GM10266 (cell line): Measurements from ENCODE around the gene TCTN1.
"Not testable (repeated sequence)": the region's sequence is repeated elsewhere in the genome, so short reads cannot be mapped to it uniquely, and the experiment has no call there.

Experiments
- DNase-seq: peaks from one replicate; pipeline ENCODE4 v3.0.0; 2012; ENCODE audit errors: extremely low spot score
- CTCF ChIP-seq: IDR thresholded peaks from 2 replicates; pipeline ENCODE4 v1.5.1; 2012; ENCODE audit warnings: mild to moderate bottlenecking, low read depth; ENCODE audit not compliant: control insufficient read depth, insufficient read depth; ENCODE audit errors: missing control alignments

TCTN1 gene

GRCh38 chr12:110613771-110614684 lies at the start of gene TCTN1:
TSS of gene TCTN1 (plus strand) at chr12:110614129. CDS start at chr12:110614183, 54 bp downstream.
- peak; percentile 91 for DNase-seq
- TF ChIP-seq CTCF, result no peak

DNA sequence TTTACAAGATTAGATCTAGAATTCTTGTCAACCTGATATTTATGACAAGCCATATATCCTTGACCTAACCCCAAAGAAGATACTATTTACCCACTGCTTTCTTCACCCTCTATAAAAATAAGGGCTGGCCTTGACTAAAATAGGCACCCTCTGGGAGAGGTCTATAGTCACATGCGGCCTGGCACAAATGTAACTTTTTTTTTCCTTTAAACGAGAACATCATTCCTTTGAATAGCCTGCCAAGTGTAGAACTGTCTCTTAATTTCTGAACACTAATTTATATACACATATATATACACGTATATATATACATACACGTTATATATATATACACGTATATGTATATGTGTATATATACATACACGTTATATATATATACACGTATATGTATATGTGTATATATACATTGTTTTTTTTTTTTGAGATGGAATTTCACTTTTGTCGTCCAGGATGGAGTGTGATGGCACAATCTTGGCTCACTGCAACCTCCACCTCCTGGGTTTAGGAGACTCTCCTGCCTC lies 49.4 kb upstream of the TCTN1 start:
- no peak for TF ChIP-seq CTCF
- DNase-seq, result no peak

GRCh38 chr12:110565894-110566871 lies 47.7 kb upstream of the TCTN1 start:
- TF ChIP-seq CTCF, result no peak
- no peak for DNase-seq

DNA sequence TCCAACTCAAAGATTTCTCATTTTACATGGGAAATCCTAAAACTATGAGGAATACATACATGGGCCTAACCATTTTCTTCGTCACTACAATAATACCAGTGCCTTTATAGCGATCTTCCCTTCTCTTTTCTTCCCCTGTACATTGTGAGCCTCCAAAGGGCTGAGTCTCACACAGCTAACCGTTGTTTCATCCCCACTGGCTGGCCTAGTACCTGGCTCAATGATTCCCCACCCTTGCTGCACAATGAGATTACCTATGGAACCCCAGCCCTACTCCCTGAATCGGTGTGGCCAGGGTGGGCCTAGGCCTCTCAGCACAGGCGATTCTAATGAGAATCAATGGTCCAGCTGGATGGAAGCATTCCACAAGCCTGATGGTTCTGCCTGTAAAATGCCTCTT lies 46.9 kb upstream of the TCTN1 start:
- TF ChIP-seq CTCF, result no peak
- no peak for DNase-seq

GRCh38 chr12:110568752-110569151 lies 45.2 kb upstream of the TCTN1 start:
- DNase-seq, result no peak

DNA sequence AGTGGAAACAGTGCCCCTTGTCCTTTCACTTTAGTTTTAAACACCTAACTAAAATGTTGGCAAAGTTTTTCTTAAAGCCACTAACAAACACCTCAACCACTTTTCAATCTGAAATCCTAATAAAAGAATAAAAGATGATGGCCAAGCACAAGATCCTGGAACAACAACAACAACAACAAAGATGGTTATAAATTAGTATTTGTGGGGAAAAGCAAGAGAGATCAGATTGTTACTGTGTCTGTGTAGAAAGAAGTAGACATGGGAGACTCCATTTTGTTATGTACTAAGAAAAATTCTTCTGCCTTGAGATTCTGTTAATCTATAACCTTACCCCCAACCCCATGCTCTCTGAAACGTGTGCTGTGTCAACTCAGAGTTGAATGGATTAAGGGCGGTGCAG lies 44.1 kb upstream of the TCTN1 start:
- not testable (repeated sequence) for DNase-seq

More at GRCh38 chr12:110568752-110569151, 45.2 kb upstream of the TCTN1 start:
- no peak for TF ChIP-seq CTCF

GRCh38 chr12:110570798-110571197 lies 43.1 kb upstream of the TCTN1 start:
- DNase-seq, result not testable (repeated sequence)
